Measurements from ENCODE around the gene CBX1.

DNA sequence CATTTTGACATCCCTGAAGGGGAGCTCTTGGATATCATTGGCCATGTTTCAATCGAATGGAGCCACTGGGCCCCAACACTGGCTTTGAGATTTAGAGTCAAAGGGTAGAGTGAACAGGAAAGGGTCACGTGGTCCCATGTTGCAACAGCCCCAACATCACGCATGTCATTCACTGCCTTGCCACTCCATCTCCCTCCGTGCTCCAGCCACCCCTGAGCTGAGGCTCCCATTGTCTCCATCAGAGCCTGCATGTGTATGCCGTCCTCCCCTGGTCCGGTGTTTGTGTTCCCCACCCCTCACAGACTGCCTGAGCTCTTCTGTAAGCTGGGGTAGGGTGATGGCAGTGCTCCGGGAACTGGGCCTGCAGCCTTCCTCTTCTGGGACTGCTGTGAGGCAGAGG is 41.0 kb downstream of the CBX1 start:
- TF ChIP-seq, protein P1, sequence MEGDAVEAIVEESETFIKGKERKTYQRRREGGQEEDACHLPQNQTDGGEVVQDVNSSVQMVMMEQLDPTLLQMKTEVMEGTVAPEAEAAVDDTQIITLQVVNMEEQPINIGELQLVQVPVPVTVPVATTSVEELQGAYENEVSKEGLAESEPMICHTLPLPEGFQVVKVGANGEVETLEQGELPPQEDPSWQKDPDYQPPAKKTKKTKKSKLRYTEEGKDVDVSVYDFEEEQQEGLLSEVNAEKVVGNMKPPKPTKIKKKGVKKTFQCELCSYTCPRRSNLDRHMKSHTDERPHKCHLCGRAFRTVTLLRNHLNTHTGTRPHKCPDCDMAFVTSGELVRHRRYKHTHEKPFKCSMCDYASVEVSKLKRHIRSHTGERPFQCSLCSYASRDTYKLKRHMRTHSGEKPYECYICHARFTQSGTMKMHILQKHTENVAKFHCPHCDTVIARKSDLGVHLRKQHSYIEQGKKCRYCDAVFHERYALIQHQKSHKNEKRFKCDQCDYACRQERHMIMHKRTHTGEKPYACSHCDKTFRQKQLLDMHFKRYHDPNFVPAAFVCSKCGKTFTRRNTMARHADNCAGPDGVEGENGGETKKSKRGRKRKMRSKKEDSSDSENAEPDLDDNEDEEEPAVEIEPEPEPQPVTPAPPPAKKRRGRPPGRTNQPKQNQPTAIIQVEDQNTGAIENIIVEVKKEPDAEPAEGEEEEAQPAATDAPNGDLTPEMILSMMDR (IDR thresholded peaks at IDR 0.05 in 2 of 3, conservative IDR thresholded peaks at IDR 0.05 in 1 of 3; ENCODE audit: control insufficient read depth in 2 of 3, extremely low read depth in 1 of 3, insufficient read depth in 1 of 3, low read depth in 3 of 3, low read length in 3 of 3) = no peak
- TF ChIP-seq, protein P2, sequence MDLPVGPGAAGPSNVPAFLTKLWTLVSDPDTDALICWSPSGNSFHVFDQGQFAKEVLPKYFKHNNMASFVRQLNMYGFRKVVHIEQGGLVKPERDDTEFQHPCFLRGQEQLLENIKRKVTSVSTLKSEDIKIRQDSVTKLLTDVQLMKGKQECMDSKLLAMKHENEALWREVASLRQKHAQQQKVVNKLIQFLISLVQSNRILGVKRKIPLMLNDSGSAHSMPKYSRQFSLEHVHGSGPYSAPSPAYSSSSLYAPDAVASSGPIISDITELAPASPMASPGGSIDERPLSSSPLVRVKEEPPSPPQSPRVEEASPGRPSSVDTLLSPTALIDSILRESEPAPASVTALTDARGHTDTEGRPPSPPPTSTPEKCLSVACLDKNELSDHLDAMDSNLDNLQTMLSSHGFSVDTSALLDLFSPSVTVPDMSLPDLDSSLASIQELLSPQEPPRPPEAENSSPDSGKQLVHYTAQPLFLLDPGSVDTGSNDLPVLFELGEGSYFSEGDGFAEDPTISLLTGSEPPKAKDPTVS (IDR thresholded peaks at IDR 0.05; ENCODE audit: low read depth, low read length) = no peak
- TF ChIP-seq NRF1 (conservative IDR thresholded peaks at IDR 0.05; ENCODE audit: low read depth, low read length) (no peak), SP1 (IDR thresholded peaks at IDR 0.05; ENCODE audit: low read depth, low read length) (no peak), TCF3 (IDR thresholded peaks at IDR 0.05; ENCODE audit: borderline replicate concordance, insufficient read depth, low read depth, low read length) (no peak), ZNF24 (IDR thresholded peaks at IDR 0.05) (no peak), CBX5 (IDR thresholded peaks at IDR 0.05; ENCODE audit: low read depth) (no peak), BCL11A (IDR thresholded peaks at IDR 0.05; ENCODE audit: low read depth, low read length) (no peak), HDAC2 (IDR thresholded peaks at IDR 0.05) (no peak), GABPA (IDR thresholded peaks at IDR 0.05; ENCODE audit: low read depth) (no peak)
- TF ChIP-seq, protein P3, sequence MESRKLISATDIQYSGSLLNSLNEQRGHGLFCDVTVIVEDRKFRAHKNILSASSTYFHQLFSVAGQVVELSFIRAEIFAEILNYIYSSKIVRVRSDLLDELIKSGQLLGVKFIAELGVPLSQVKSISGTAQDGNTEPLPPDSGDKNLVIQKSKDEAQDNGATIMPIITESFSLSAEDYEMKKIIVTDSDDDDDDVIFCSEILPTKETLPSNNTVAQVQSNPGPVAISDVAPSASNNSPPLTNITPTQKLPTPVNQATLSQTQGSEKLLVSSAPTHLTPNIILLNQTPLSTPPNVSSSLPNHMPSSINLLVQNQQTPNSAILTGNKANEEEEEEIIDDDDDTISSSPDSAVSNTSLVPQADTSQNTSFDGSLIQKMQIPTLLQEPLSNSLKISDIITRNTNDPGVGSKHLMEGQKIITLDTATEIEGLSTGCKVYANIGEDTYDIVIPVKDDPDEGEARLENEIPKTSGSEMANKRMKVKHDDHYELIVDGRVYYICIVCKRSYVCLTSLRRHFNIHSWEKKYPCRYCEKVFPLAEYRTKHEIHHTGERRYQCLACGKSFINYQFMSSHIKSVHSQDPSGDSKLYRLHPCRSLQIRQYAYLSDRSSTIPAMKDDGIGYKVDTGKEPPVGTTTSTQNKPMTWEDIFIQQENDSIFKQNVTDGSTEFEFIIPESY (IDR thresholded peaks at IDR 0.05) = no peak
- TF ChIP-seq, protein P4, sequence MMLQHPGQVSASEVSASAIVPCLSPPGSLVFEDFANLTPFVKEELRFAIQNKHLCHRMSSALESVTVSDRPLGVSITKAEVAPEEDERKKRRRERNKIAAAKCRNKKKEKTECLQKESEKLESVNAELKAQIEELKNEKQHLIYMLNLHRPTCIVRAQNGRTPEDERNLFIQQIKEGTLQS (IDR thresholded peaks at IDR 0.05; ENCODE audit: borderline replicate concordance, extremely low read depth, low read depth, low read length) = no peak
- TF ChIP-seq, protein P5, sequence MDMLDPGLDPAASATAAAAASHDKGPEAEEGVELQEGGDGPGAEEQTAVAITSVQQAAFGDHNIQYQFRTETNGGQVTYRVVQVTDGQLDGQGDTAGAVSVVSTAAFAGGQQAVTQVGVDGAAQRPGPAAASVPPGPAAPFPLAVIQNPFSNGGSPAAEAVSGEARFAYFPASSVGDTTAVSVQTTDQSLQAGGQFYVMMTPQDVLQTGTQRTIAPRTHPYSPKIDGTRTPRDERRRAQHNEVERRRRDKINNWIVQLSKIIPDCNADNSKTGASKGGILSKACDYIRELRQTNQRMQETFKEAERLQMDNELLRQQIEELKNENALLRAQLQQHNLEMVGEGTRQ (IDR thresholded peaks at IDR 0.05; ENCODE audit: borderline replicate concordance, low read depth, low read length) = no peak
